Ammon's horn (tissue), 1 donor: ENCODE results near the gene TRIM8.

ENCODE experiments used
- DNase-seq: peaks from one replicate; pipeline ENCODE4 v3.0.0-alpha.2; 2016; ENCODE audit warnings: low spot score

TRIM8 gene

GRCh38 chr10:102633287-102633686 lies 11.0 kb upstream of the TRIM8 start:
- DNase-seq: no peak

GRCh38 chr10:102633848-102634247 lies 10.4 kb upstream of the TRIM8 start:
- DNase-seq: no peak

GRCh38 chr10:102634686-102635085 lies 9.6 kb upstream of the TRIM8 start:
- no peak for DNase-seq

GRCh38 chr10:102635377-102635776 lies 8.9 kb upstream of the TRIM8 start:
- DNase-seq: no peak

- no peak for DNase-seq
Measured at GRCh38 chr10:102639537-102639936, 4.7 kb upstream of the TRIM8 start.

- DNase-seq: no peak
Measured at GRCh38 chr10:102641402-102641801, 2.9 kb upstream of the TRIM8 start.

- peak; percentile 99 for DNase-seq
Measured at GRCh38 chr10:102641880-102642735, 2.2 kb upstream of the TRIM8 start.

- DNase-seq: no peak
Measured at GRCh38 chr10:102642736-102643335, 1.4 kb upstream of the TRIM8 start.

- DNase-seq: peak; percentile 84
Measured at GRCh38 chr10:102643336-102644065, 778 bp upstream of the TRIM8 start.

- peak; percentile 81 for DNase-seq
Measured at GRCh38 chr10:102644646-102645387, 538 bp downstream of the TRIM8 start.

- DNase-seq: peak; percentile 87
Measured at GRCh38 chr10:102645388-102645740, 1.1 kb downstream of the TRIM8 start.

- DNase-seq: peak; percentile 77
Measured at GRCh38 chr10:102645741-102646609, 1.7 kb downstream of the TRIM8 start.

GRCh38 chr10:102646610-102647442 lies 2.5 kb downstream of the TRIM8 start:
- DNase-seq: peak; percentile 60

GRCh38 chr10:102647443-102648268 lies 3.4 kb downstream of the TRIM8 start:
- no peak for DNase-seq

GRCh38 chr10:102648269-102648888 lies 4.1 kb downstream of the TRIM8 start:
- DNase-seq: no peak

- peak; percentile 84 for DNase-seq
Measured at GRCh38 chr10:102648889-102649796, 4.9 kb downstream of the TRIM8 start.

GRCh38 chr10:102649797-102650654 lies 5.7 kb downstream of the TRIM8 start:
- no peak for DNase-seq
